MG63 (cell line): ENCODE data around the gene SPACA6. TPM values are rescaled to one million over a fixed set of nuclear protein-coding genes. Genes with fewer than 3 reads are reported as not detected.
"Not testable (repeated sequence)": the region's sequence is repeated elsewhere in the genome, so short reads cannot be mapped to it uniquely, and the experiment has no call there.

Experiments used
- DNase-seq: peaks from one replicate; pipeline ENCODE4 v3.0.0-alpha.2; 2020
- H3K27me3 ChIP-seq: fragments of 250-450 bp; sonication (Bioruptor Pico); 2 replicates; pipeline ENCODE4 v1.5.1; 2020; ENCODE audit warnings: mild to moderate bottlenecking, moderate library complexity
- H3K36me3 ChIP-seq: fragments of 250-450 bp; sonication (Bioruptor Pico); 2 replicates; pipeline ENCODE4 v1.5.1; 2020; ENCODE audit warnings: mild to moderate bottlenecking, moderate library complexity
- H3K4me3 ChIP-seq: fragments of 250-450 bp; sonication (Bioruptor Pico); 2 replicates; pipeline ENCODE4 v1.5.1; 2020; ENCODE audit warnings: mild to moderate bottlenecking, moderate library complexity
- H3K9me3 ChIP-seq: fragments of 250-450 bp; sonication (Bioruptor Pico); 2 replicates; pipeline ENCODE4 v1.5.1; 2020; ENCODE audit warnings: mild to moderate bottlenecking, moderate library complexity
- total RNA-seq: library from RNA; depleted of rRNA; stranded (reverse); fragments of >200 nt; shearing (Covaris generic); gene quantifications from 2 replicates; pipeline ENCODE4 v1.2.3, GENCODE V29; 2014; ENCODE audit warnings: low replicate concordance; rRNA removed

Gene SPACA6
- 8.2 and 31.7 TPM in 2 replicates for total RNA-seq

GRCh38 chr19:51693260-51693659, at the start of gene SPACA6:
SPACA6 (plus strand) TSS chr19:51693330; CDS start chr19:51693527, 197 bp downstream.
- no peak within 1 kb of the TSS for H3K4me3 ChIP-seq
- no peaks in the 10 kb centered on the region for H3K9me3 ChIP-seq
- peaks cover 55% of the 10 kb centered on the region for H3K36me3 ChIP-seq
- DNase-seq, result no peak
- H3K27me3 ChIP-seq, result no peaks in the 10 kb centered on the region

DNA sequence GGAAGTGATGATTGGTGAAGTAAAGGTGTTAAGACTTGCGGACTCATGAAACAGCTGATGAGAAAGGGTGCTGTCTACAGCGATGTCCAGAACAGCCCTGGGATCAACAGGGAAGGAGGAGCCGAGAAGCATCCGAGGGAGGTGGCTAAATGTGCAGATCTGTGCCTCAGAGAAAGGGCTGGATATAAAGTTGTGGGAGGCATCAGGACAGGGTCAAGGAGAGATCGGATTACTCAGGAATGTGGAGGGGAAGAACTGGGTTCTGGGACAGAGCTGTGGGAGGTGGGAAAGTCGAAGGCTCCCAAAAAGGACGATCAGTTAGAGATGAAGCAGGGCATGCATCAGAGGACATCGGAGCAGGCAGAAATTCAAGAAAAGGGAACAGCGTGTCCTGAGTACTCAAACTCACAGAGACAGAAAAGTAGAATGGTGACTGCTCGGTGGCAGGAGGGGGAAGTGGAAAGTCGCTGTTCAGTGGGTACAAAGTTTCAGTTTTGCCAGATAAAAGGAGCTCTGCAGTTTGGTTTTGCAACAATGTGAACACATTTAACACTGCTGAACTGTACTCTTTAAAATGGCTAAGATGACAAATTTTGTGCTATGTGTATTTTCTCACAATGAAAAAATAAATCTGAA, 48.4 kb upstream of the SPACA6 start:
- Histone ChIP-seq H3K27me3 (peaks cover 6% of the 10 kb centered on the region), H3K4me3 (no peak overlapping the region), H3K9me3 (no peaks in the 10 kb centered on the region), H3K36me3 (no peaks in the 10 kb centered on the region)
- no peak for DNase-seq

DNA sequence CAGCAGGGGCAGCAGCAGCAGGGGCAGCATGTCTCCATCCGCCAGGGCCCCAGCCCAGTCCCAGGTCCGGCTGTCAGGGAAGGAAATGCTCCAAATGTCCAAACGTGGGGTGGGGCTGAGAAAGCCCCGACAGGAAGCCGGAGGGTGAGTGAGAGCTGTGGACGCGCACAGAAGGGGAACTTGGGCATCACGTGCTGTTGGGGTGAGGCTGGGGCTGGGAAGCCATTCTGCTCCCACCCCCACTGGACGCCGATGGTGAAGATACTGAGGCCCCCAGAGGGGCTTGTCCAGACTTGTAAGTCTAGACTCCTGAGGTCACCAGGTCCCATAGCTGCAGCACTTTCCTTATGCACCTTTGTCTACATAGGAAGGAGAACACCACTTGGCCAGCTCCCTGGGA, 46.4 kb upstream of the SPACA6 start, which contains the start of gene SIGLEC14:
SIGLEC14 (minus strand) TSS at position 96 of the 400 bp plus-strand sequence; CDS start at position 30, 66 bp downstream.
- DNase-seq, H3K27me3 ChIP-seq, H3K4me3 ChIP-seq, H3K9me3 ChIP-seq, H3K36me3 ChIP-seq: not testable (repeated sequence)

DNA sequence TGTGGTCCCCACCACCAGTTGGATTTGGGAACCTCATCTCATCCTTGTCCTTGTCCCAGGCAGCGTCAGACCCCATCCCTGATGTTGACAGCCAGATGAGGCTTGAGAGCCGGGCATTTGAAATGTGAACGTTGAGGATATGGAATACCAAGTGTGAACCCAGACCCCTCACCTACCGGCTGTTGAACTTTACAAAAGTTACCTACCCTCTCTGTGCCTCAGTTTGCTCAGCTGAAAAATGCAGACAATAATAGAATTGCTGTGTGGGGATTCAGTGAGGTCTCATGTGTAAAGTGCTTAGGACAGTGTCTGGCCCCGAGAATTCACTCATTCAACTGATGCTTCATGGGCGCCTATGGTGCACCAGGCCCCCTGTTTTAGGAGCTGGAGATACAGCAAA, 45.8 kb upstream of the SPACA6 start:
- DNase-seq, result no peak
- Histone ChIP-seq H3K9me3 (no peaks in the 10 kb centered on the region), H3K4me3 (no peak overlapping the region), H3K27me3 (peaks cover 6% of the 10 kb centered on the region), H3K36me3 (no peaks in the 10 kb centered on the region)

DNA sequence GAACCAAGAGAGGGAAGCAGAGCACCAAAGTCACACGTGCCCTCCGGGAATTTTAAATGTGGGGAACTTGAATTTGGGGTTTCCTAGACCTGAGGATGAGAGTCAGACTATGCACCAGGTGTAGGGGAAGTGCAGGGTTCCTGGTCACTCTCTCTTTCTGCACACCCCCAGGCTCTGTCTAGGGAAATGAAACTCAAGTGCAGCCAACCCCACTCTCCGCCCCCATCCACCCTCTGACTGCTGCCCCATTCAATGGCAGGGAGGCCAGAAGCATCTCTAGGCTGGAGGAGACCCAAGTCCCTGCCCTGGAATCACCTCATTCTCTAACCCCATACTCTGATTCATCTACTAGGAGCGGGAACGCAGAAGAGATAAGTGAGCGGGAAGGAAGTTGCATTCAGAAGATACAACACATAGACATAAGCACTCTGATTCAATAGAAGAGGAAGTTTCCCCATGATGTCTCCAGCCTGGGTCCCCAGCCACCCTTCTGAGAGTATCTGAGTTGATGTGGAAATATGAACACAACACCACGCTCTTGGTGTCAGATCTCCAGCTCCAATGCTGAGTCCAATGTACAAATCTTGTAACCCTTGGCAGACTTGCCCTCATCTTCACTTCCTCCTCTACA, 41.8 kb upstream of the SPACA6 start:
- Histone ChIP-seq H3K4me3 (no peak overlapping the region), H3K27me3 (peaks cover 12% of the 10 kb centered on the region), H3K9me3 (no peaks in the 10 kb centered on the region), H3K36me3 (no peaks in the 10 kb centered on the region)
- no peak for DNase-seq

DNA sequence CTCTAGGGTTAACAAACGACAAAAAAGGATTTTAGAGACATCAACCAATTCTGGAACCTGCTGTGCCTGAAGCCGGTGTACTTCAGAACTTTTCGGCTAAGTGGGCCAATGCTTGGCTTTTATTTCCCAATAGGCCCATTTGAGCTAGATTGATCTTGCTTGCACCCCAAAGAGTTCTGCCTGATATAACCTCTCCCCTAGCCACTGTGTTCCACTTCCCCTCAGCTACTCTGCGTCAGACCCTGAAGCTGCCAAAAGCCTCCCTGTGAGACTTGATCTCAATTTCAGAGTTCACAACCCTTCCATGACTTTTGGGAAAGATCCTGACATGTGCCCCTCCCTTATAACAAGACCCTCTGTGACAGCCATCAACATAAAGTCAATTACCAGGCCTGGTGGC, 40.9 kb upstream of the SPACA6 start:
- Histone ChIP-seq H3K4me3 (no peak overlapping the region), H3K36me3 (no peaks in the 10 kb centered on the region), H3K9me3 (no peaks in the 10 kb centered on the region), H3K27me3 (peaks cover 13% of the 10 kb centered on the region)
- no peak for DNase-seq

DNA sequence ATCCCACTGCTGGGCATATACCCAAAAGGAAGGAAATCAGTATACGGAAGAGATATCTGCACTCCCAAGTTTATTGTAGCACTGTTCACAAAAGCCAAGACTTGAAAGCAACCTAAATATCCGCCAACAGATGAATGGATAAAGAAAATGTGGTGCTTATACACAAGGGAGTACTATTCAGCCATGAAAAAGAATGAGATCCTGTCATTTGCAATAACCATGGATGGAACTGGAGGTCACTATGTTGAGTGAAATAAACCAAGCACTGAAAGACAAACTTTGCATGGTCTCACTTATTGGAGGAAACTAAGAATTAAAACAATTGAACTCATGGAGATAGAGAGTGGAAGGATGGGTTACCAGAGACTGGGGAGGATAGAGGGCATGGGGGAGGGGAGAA, 40.0 kb upstream of the SPACA6 start:
- no peak for DNase-seq
- Histone ChIP-seq H3K36me3 (no peaks in the 10 kb centered on the region), H3K27me3 (peaks cover 14% of the 10 kb centered on the region), H3K9me3 (no peaks in the 10 kb centered on the region), H3K4me3 (no peak overlapping the region)

DNA sequence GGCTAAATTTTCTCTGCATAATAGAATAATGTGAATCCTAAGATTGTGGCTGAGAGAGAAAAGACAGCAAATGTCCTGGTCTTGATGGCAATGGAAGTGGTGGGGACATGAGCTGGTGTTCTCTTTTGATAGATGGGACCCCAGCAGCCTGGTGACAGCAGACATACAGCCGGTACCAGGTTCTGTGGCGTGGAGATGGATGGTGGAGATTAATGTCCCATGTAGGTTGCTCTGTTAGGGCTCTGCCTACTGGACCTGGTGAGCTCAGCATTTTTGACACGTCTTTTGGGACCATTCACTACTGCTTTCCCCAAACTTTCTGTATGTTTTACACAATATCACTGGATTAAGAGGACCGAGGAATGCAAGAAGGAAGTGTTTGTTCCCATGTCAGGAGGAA, 38.3 kb upstream of the SPACA6 start:
- DNase-seq, result no peak
- no peaks in the 10 kb centered on the region for H3K9me3 ChIP-seq
- no peaks in the 10 kb centered on the region for H3K36me3 ChIP-seq

GRCh38 chr19:51660975-51661600, 32.0 kb upstream of the SPACA6 start:
- no peaks in the 10 kb centered on the region; the same call in 1 of the 2 replicates for H3K9me3 ChIP-seq
- peaks cover 11% of the 10 kb centered on the region; the same call in 1 of the 2 replicates for H3K27me3 ChIP-seq
- H3K4me3 ChIP-seq, result no peak overlapping the region
- H3K36me3 ChIP-seq, result no peaks in the 10 kb centered on the region
- DNase-seq, result peak; percentile 50

More for the DNA sequence above, 38.3 kb upstream of the SPACA6 start:
- Histone ChIP-seq H3K27me3 (peaks cover 8% of the 10 kb centered on the region; the same call in 1 of the 2 replicates), H3K4me3 (no peak overlapping the region)

DNA sequence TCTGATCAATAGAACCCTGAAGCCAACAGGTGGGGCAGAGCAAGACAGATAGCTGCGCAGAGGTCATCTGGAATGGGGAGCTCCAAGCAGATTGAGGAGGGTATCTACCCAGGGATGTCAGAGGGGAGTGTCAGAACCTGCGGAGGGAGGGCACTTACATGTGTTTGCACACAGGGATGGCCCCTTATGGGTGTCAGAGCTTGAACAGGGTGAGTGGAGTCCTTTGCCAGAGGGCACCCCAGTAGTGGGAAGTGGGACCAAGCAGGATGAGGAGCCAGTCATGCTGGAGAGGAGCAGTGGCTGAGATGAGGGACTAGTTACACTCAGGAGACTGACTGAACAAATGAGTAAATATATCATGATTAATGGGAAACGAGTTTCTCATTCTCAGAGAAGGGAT, 29.5 kb upstream of the SPACA6 start:
- Histone ChIP-seq H3K9me3 (no peaks in the 10 kb centered on the region; the same call in 1 of the 2 replicates), H3K36me3 (no peaks in the 10 kb centered on the region), H3K27me3 (peaks cover 9% of the 10 kb centered on the region; the same call in 1 of the 2 replicates), H3K4me3 (no peak overlapping the region)
- DNase-seq, result no peak

GRCh38 chr19:51664131-51664530, 29.0 kb upstream of the SPACA6 start:
- Histone ChIP-seq H3K27me3 (peaks cover 9% of the 10 kb centered on the region; the same call in 1 of the 2 replicates), H3K36me3 (no peaks in the 10 kb centered on the region), H3K9me3 (no peaks in the 10 kb centered on the region; the same call in 1 of the 2 replicates), H3K4me3 (no peak overlapping the region)
- DNase-seq, result no peak

- H3K9me3 ChIP-seq, result no peaks in the 10 kb centered on the region; the same call in 1 of the 2 replicates
- peaks cover 8% of the 10 kb centered on the region; the same call in 1 of the 2 replicates for H3K27me3 ChIP-seq
- DNase-seq, result no peak
- H3K4me3 ChIP-seq, result no peak overlapping the region
- no peaks in the 10 kb centered on the region for H3K36me3 ChIP-seq
These were observed 28.1 kb upstream of the SPACA6 start for GRCh38 chr19:51664997-51665396.

- Histone ChIP-seq H3K4me3 (no peak overlapping the region), H3K36me3 (no peaks in the 10 kb centered on the region), H3K9me3 (no peaks in the 10 kb centered on the region; the same call in 1 of the 2 replicates), H3K27me3 (peaks cover 3% of the 10 kb centered on the region)
- DNase-seq, result no peak
These were observed 24.9 kb upstream of the SPACA6 start for GRCh38 chr19:51668216-51668615.

DNA sequence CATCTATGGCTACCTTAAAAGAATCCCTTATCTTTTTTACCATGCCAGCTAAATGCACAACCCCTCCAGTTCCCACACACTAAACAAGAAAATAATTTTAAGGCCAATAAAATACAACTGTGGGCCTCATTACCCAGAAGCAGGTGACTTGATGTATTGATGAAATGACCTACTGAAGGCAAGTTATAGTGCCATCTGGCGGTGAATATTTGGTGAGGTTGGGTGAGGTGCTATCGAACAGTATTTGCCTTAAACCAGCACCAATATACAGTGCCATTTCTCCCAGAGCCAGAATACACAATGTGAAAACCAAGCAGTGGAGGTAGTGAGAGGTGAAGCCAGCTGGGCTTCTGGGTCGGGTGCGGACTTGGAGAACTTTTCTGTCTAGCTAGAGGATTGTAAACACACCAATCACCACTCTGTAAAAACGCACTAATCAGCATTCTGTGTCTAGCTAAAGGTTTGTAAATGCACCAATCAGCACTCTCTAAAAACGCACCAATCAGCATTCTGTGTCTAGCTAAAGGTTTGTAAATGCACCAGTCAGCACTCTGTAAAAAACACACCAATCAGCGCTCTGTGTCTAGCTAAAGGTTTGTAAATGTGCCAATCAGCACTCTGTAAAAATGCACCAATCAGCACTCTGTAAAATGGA, 17.1 kb upstream of the SPACA6 start:
- not testable (repeated sequence) for H3K9me3 ChIP-seq, H3K4me3 ChIP-seq, H3K36me3 ChIP-seq, H3K27me3 ChIP-seq, DNase-seq

DNA sequence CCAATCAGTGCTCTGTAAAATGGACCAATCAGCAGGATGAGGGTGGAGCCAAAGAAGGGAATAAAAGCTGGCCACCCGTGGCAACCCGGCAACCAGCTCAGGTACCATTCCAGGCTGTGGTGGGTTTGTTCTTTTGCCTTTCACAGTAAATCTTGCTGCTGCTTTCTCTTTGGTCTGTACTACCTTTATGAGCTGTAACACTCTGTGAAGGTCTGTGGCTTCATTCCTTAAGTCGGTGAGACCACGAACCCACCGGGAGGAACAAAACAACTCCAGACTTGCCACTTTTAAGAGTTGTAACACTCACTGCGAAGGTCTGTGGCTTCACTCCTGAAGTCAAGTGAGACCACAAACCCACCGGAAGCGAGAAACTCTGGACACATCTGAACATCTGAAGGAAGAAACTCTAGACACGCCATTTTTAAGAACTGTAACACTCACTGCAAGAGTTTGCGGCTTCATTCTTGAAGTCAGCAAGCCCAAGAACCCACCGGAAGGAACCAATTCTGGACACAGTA, 16.5 kb upstream of the SPACA6 start:
- no peaks in the 10 kb centered on the region for H3K36me3 ChIP-seq
- no peak overlapping the region for H3K4me3 ChIP-seq
- no peaks in the 10 kb centered on the region; the same call in none of the 2 replicates for H3K27me3 ChIP-seq
- DNase-seq, result no peak
- H3K9me3 ChIP-seq, result 0 out of 2 replicates have a peak, but pooled peaks cover 3% of the 10 kb centered on the region

GRCh38 chr19:51680474-51680873, 12.7 kb upstream of the SPACA6 start:
- DNase-seq, result no peak
- H3K4me3 ChIP-seq, result no peak overlapping the region
- peaks cover 3% of the 10 kb centered on the region; the same call in 1 of the 2 replicates for H3K9me3 ChIP-seq
- H3K36me3 ChIP-seq, result no peaks in the 10 kb centered on the region
- H3K27me3 ChIP-seq, result no peaks in the 10 kb centered on the region; the same call in 1 of the 2 replicates
